OCI-LY1 (cell line): Measurements from ENCODE around the gene HOXD9.

Experiments
- CTCF ChIP-seq: fragments of 200-600 bp; sonication (generic), shearing (Covaris generic); IDR thresholded peaks from 2 replicates; pipeline ENCODE4 v1.5.1; 2017; ENCODE audit warnings: mild to moderate bottlenecking, antibody characterized with exemption, low read length, moderate library complexity, mixed read lengths
- EZH2 ChIP-seq: fragments of 200-600 bp; sonication (generic), shearing (Covaris generic); IDR thresholded peaks from 2 replicates; pipeline ENCODE4 v1.8.0; 2017; ENCODE audit warnings: borderline replicate concordance, mixed run types, mild to moderate bottlenecking, antibody characterized with exemption, low read length, moderate library complexity, mixed read lengths

DNA sequence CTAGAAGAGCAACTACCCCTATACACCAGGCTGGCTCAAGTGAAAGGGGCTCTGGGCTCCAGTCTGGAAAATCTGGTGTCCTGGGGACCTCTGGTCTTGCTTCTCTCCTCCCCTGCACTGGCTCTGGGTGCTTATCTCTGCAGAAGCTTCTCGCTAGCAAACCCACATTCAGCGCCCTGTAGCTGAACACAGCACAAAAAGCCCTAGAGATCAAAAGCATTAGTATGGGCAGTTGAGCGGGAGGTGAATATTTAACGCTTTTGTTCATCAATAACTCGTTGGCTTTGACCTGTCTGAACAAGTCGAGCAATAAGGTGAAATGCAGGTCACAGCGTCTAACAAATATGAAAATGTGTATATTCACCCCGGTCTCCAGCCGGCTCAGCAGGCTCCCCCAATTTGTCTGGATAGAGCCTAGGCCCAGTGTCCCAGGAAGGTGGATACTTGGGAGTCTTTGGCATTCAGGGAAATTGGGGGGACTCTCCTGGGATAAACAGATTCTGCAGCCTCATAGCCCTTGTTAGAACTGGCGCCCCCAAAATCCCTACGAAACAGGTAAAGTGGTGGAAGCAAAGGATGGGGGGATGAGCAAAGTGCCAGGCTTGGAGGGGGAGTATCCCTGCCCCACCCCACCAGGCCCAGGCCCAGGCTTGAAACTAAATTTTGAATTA, 26.4 kb downstream of the HOXD9 start:
- no peak for TF ChIP-seq CTCF
- no peak for TF ChIP-seq EZH2
